Liver (tissue), 9 donors: ENCODE data around the gene WDR41. TPM values are rescaled to one million over a fixed set of nuclear protein-coding genes. Genes with fewer than 3 reads are reported as not detected.

Experiments used
- DNase-seq: peaks from one replicate; pipeline ENCODE4 v3.0.0-alpha.2; 2017; ENCODE audit warnings: low spot score
- H3K27ac ChIP-seq, 2 donors: one replicate each; pipeline ENCODE4 v1.7.0; 2013; ENCODE audit warnings: inconsistent platforms in 2 of 2, low read length in 2 of 2, control low read depth in 1 of 2, low read depth in 1 of 2, mild to moderate bottlenecking in 1 of 2
- H3K27me3 ChIP-seq, 4 donors: one replicate each; pipeline versions ENCODE4 v1.6.1 to v1.7.0; 2013; ENCODE audit warnings: low read length in 3 of 4, inconsistent platforms in 1 of 4, mild to moderate bottlenecking in 1 of 4, moderate library complexity in 1 of 4; ENCODE audit not compliant: control insufficient read depth in 4 of 4, insufficient read depth in 4 of 4
- H3K36me3 ChIP-seq, 4 donors: one replicate each; pipeline versions ENCODE4 v1.6.1 to v1.7.0; 2013; ENCODE audit warnings: low read length in 3 of 4, mild to moderate bottlenecking in 3 of 4, low read depth in 1 of 4, moderate library complexity in 1 of 4; ENCODE audit not compliant: control insufficient read depth in 4 of 4, insufficient read depth in 3 of 4
- H3K4me1 ChIP-seq, 4 donors: one replicate each; pipeline versions ENCODE4 v1.6.1 to v1.7.0; 2013; ENCODE audit warnings: low read length in 3 of 4, mild to moderate bottlenecking in 3 of 4, moderate library complexity in 1 of 4; ENCODE audit not compliant: control insufficient read depth in 4 of 4, insufficient read depth in 4 of 4
- H3K4me3 ChIP-seq, 3 donors: one replicate each; pipeline versions ENCODE4 v1.6.1 to v1.7.0; 2013; ENCODE audit warnings: low read length in 3 of 3, control low read depth in 1 of 3, low read depth in 1 of 3, mild to moderate bottlenecking in 1 of 3
- H3K9ac ChIP-seq, 2 donors: one replicate each; pipeline ENCODE4 v1.7.0; 2013; ENCODE audit warnings: low read length in 2 of 2, mild to moderate bottlenecking in 2 of 2, moderate library complexity in 2 of 2, control low read depth in 1 of 2, low read depth in 1 of 2
- H3K9me3 ChIP-seq, 4 donors: one replicate each; pipeline versions ENCODE4 v1.6.1 to v1.7.0; 2013; ENCODE audit warnings: low read length in 3 of 4; ENCODE audit not compliant: control insufficient read depth in 4 of 4
- EGR1 ChIP-seq, 2 donors: IDR thresholded peaks; 2 replicates each; pipeline ENCODE4 v1.6.1; 2016 to 2018; ENCODE audit warnings: antibody characterized with exemption in 2 of 2, low read depth in 2 of 2
- FOXA1 ChIP-seq: IDR thresholded peaks from 2 replicates; pipeline ENCODE4 v1.6.1; 2016; ENCODE audit warnings: antibody characterized with exemption
- FOXA2 ChIP-seq: IDR thresholded peaks from 2 replicates; pipeline ENCODE4 v1.6.1; 2016; ENCODE audit warnings: antibody characterized with exemption
- GABPA ChIP-seq, 2 donors: IDR thresholded peaks in 1 of 2; conservative IDR thresholded peaks in 1 of 2; 2 replicates each; pipeline ENCODE4 v1.6.1; 2016; ENCODE audit warnings: antibody characterized with exemption in 2 of 2, mild to moderate bottlenecking in 1 of 2, moderate library complexity in 1 of 2
- HNF4A ChIP-seq, 2 donors: conservative IDR thresholded peaks; 2 replicates each; pipeline ENCODE4 v1.6.1; 2016; ENCODE audit warnings: antibody characterized with exemption in 2 of 2, mild to moderate bottlenecking in 2 of 2
- HNF4G ChIP-seq: IDR thresholded peaks from 2 replicates; pipeline ENCODE4 v1.6.1; 2016; ENCODE audit warnings: antibody characterized with exemption
- JUND ChIP-seq, 2 donors: IDR thresholded peaks; 2 replicates each; pipeline ENCODE4 v1.6.1; 2016; ENCODE audit warnings: antibody characterized with exemption in 2 of 2
- NR2F2 ChIP-seq: IDR thresholded peaks from 2 replicates; pipeline ENCODE4 v1.6.1; 2016; ENCODE audit warnings: antibody characterized with exemption
- RAD21 ChIP-seq, 2 donors: IDR thresholded peaks; 2 replicates each; pipeline ENCODE4 v1.6.1; 2016; ENCODE audit warnings: antibody characterized with exemption in 2 of 2, mild to moderate bottlenecking in 2 of 2
- RXRA ChIP-seq, 2 donors: IDR thresholded peaks; 2 replicates each; pipeline ENCODE4 v1.6.1; 2017 to 2018; ENCODE audit warnings: antibody characterized with exemption in 2 of 2, mild to moderate bottlenecking in 1 of 2
- SP1 ChIP-seq: IDR thresholded peaks from 2 replicates; pipeline ENCODE4 v1.6.1; 2018; ENCODE audit warnings: antibody characterized with exemption, mild to moderate bottlenecking
- TAF1 ChIP-seq: conservative IDR thresholded peaks from 2 replicates; pipeline ENCODE4 v1.6.1; 2016; ENCODE audit warnings: antibody characterized with exemption, mild to moderate bottlenecking
- YY1 ChIP-seq: IDR thresholded peaks from 2 replicates; pipeline ENCODE4 v1.6.1; 2016; ENCODE audit warnings: antibody characterized with exemption, mild to moderate bottlenecking
- WGBS: extraction: QIAGEN DNeasy Blood & Tissue Kit; methylation state at CpG from one replicate; pipeline ENCODE4 v1.1.7; 2013; 5-methylcytosine and 5-hydroxymethylcytosine counted together
- polyA plus RNA-seq, 2 donors: library from polyadenylated mRNA; stranded (reverse) in 1 of 2; unstranded in 1 of 2; fragments of 200-250 nt in 1 of 2; fragments of >200 nt in 1 of 2; fragmentation: Nextera tagmentation in 1 of 2; extraction: Ambion mirVana in 1 of 2; gene quantifications; one replicate each; pipeline versions ENCODE4 v1.2.1 to v1.2.3, GENCODE V29; 2013 to 2015
- total RNA-seq, 2 donors: library from RNA; depleted of rRNA; stranded (reverse); fragments of >200 nt; gene quantifications; one replicate each; pipeline ENCODE4 v1.2.3, GENCODE V29; 2014
- TF ChIP-seq, protein P1 (sequence below): fragments of 150-350 bp; IDR thresholded peaks from 2 replicates; pipeline ENCODE4 v1.5.1; 2017; ENCODE audit warnings: improper control_type of control experiment, low read depth, low read length; ENCODE audit not compliant: missing input control
- TF ChIP-seq, protein P2 (sequence below): IDR thresholded peaks from 2 replicates; pipeline ENCODE4 v1.6.1; 2016; ENCODE audit warnings: antibody characterized with exemption
- TF ChIP-seq, protein P3 (sequence below): IDR thresholded peaks from 2 replicates; pipeline ENCODE4 v1.6.1; 2016; ENCODE audit warnings: antibody characterized with exemption
- TF ChIP-seq, protein P4 (sequence below): IDR thresholded peaks from 2 replicates; pipeline ENCODE4 v1.6.1; 2016; ENCODE audit warnings: antibody characterized with exemption
- TF ChIP-seq, protein P5 (sequence below): IDR thresholded peaks from 2 replicates; pipeline ENCODE4 v1.6.1; 2016; ENCODE audit warnings: antibody characterized with exemption, mild to moderate bottlenecking
- donor health status: healthy.
- donor health status: healthy.
- donor health status: healthy.
- donor health status: healthy.
- donor health status: healthy.

WDR41 gene
- total and polyA plus RNA-seq, 4 donors, result 8.1 to 21.2 (median 14.5) TPM

DNA sequence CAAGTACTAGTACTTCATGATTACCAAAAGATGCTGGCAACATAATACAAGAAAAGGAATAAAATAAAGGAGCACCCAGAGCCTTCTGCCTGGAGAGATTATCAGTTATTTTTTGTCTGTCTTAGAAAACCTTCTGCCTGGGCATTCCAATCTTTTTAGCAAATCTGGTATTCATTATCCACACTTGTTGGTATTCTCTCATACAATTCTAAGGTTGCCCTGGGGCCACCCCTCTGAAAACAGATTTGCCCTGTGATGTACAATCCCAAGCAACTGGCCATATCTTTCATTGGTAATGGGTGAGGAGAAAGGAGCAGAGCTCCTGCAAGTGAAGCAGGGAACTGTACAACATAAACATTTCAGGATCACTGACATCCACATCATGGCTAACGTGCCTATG, 47.8 kb downstream of the WDR41 start (continued):
- TF ChIP-seq, protein P1, sequence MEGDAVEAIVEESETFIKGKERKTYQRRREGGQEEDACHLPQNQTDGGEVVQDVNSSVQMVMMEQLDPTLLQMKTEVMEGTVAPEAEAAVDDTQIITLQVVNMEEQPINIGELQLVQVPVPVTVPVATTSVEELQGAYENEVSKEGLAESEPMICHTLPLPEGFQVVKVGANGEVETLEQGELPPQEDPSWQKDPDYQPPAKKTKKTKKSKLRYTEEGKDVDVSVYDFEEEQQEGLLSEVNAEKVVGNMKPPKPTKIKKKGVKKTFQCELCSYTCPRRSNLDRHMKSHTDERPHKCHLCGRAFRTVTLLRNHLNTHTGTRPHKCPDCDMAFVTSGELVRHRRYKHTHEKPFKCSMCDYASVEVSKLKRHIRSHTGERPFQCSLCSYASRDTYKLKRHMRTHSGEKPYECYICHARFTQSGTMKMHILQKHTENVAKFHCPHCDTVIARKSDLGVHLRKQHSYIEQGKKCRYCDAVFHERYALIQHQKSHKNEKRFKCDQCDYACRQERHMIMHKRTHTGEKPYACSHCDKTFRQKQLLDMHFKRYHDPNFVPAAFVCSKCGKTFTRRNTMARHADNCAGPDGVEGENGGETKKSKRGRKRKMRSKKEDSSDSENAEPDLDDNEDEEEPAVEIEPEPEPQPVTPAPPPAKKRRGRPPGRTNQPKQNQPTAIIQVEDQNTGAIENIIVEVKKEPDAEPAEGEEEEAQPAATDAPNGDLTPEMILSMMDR, result no peak
- no peak for TF ChIP-seq HNF4A (conservative IDR thresholded peaks at IDR 0.05)

DNA sequence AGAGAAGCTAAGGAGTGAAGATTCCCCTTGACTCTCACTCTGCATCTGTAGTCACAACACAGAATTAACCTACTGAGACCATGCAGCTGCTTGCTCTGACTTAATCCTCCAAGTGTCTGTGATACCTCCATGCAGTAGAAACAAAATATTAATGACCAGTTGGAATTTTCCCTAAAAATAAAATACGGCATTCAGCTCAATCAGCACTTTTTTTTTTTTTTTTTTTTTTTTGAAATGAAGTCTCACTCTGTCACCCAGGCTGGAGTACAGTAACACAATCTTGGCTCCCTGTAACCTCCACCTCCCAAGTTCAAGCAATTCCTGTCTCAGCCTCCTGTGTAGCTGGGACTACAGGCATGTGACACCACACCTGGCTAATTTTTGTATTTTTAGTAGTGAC, 48.4 kb downstream of the WDR41 start:
- Histone ChIP-seq H3K4me1 (no peaks in the 10 kb centered on the region), H3K27me3 (no peaks in the 10 kb centered on the region), H3K36me3 (peaks cover 3 to 15% (median 7%) of the 10 kb centered on the region in 4 donors), H3K9ac (no peak overlapping the region), H3K9me3 (no peaks in the 10 kb centered on the region), H3K4me3 (no peak overlapping the region), H3K27ac (no peak overlapping the region)
- TF ChIP-seq SP1 (no peak), HNF4A (conservative IDR thresholded peaks at IDR 0.05) (no peak), RXRA (IDR thresholded peaks at IDR 0.05) (no peak), FOXA1 (no peak), HNF4G (no peak), EGR1 (IDR thresholded peaks at IDR 0.05; ENCODE audit: low read depth in 2 of 2) (no peak), JUND (IDR thresholded peaks at IDR 0.05) (no peak), RAD21 (IDR thresholded peaks at IDR 0.05) (no peak), NR2F2 (no peak)
- TF ChIP-seq, protein P2, sequence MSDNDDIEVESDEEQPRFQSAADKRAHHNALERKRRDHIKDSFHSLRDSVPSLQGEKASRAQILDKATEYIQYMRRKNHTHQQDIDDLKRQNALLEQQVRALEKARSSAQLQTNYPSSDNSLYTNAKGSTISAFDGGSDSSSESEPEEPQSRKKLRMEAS, result no peak
- TF ChIP-seq, protein P3, sequence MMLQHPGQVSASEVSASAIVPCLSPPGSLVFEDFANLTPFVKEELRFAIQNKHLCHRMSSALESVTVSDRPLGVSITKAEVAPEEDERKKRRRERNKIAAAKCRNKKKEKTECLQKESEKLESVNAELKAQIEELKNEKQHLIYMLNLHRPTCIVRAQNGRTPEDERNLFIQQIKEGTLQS, result no peak
- TF ChIP-seq, protein P4, sequence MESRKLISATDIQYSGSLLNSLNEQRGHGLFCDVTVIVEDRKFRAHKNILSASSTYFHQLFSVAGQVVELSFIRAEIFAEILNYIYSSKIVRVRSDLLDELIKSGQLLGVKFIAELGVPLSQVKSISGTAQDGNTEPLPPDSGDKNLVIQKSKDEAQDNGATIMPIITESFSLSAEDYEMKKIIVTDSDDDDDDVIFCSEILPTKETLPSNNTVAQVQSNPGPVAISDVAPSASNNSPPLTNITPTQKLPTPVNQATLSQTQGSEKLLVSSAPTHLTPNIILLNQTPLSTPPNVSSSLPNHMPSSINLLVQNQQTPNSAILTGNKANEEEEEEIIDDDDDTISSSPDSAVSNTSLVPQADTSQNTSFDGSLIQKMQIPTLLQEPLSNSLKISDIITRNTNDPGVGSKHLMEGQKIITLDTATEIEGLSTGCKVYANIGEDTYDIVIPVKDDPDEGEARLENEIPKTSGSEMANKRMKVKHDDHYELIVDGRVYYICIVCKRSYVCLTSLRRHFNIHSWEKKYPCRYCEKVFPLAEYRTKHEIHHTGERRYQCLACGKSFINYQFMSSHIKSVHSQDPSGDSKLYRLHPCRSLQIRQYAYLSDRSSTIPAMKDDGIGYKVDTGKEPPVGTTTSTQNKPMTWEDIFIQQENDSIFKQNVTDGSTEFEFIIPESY, result no peak
- WGBS, result 92% methylated on average over 1 of the region's 1 CpG
- no peak for DNase-seq

DNA sequence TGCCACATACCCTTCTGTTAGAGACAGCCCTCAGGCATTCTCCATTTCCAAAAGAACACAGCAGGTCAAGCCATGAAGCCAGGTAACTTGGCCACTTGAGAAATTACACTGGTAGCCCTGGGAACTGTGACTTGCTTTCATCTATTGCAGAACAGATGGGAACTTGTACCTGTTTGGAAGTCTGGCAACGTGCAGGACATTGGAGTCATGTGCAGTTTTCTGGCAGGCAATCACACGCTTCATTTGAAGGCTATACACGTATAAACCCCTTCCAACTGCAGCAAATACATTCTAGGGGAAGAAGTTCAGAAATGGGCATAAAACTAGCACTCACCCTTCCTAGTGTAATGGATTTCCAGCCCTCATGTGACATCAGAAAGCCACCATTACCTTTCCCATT, 54.0 kb downstream of the WDR41 start:
- peaks cover 0 to 17% (median 4%) of the 10 kb centered on the region in 4 donors for H3K36me3 ChIP-seq
- 88% methylated on average over 3 of the region's 3 CpGs for WGBS
- H3K4me3 ChIP-seq, result no peak overlapping the region
- no peak for DNase-seq
- H3K9me3 ChIP-seq, result no peaks in the 10 kb centered on the region
- no peaks in the 10 kb centered on the region for H3K4me1 ChIP-seq
- no peak overlapping the region for H3K9ac ChIP-seq
- H3K27ac ChIP-seq, result no peak overlapping the region
- no peaks in the 10 kb centered on the region for H3K27me3 ChIP-seq
- TF ChIP-seq, protein P5, sequence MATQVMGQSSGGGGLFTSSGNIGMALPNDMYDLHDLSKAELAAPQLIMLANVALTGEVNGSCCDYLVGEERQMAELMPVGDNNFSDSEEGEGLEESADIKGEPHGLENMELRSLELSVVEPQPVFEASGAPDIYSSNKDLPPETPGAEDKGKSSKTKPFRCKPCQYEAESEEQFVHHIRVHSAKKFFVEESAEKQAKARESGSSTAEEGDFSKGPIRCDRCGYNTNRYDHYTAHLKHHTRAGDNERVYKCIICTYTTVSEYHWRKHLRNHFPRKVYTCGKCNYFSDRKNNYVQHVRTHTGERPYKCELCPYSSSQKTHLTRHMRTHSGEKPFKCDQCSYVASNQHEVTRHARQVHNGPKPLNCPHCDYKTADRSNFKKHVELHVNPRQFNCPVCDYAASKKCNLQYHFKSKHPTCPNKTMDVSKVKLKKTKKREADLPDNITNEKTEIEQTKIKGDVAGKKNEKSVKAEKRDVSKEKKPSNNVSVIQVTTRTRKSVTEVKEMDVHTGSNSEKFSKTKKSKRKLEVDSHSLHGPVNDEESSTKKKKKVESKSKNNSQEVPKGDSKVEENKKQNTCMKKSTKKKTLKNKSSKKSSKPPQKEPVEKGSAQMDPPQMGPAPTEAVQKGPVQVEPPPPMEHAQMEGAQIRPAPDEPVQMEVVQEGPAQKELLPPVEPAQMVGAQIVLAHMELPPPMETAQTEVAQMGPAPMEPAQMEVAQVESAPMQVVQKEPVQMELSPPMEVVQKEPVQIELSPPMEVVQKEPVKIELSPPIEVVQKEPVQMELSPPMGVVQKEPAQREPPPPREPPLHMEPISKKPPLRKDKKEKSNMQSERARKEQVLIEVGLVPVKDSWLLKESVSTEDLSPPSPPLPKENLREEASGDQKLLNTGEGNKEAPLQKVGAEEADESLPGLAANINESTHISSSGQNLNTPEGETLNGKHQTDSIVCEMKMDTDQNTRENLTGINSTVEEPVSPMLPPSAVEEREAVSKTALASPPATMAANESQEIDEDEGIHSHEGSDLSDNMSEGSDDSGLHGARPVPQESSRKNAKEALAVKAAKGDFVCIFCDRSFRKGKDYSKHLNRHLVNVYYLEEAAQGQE, result no peak
- TF ChIP-seq GABPA (IDR thresholded peaks at IDR 0.05 in 1 of 2, conservative IDR thresholded peaks at IDR 0.05 in 1 of 2) (no peak), TAF1 (no peak), RAD21 (IDR thresholded peaks at IDR 0.05) (no peak), NR2F2 (no peak), FOXA1 (no peak), YY1 (no peak), JUND (IDR thresholded peaks at IDR 0.05) (no peak), FOXA2 (no peak)
- TF ChIP-seq, protein P4, result no peak
- TF ChIP-seq, protein P3, result no peak
- TF ChIP-seq, protein P1, result no peak
